GM12878 (cell line): ENCODE measurements around the gene KCNRG. TPM values are rescaled to one million over a fixed set of nuclear protein-coding genes. Genes with fewer than 3 reads are reported as not detected.

Experiments
- ATAC-seq: fragments of 200-7000 bp; cut with Tn5 transposase; 3 replicates; pipeline ENCODE4 v1.9.1; 2020; ENCODE audit warnings: mild to moderate bottlenecking, moderate library complexity
- BruUV-seq: library from RNA; stranded (reverse); fragments of 400-500 nt; replicated peaks from 2 replicates; lab custom pipeline; 2021; lab: Mats Ljungman, UMichigan
- CTCF ChIA-PET: fragments of 300-600 bp; sonication (Branson Sonifier 250); formaldehyde crosslinking; extraction: SDS; loops from one replicate; lab custom pipeline; 2021; ENCODE audit warnings: inconsistent platforms; lab: Yijun Ruan, JAX
- POLR2A ChIA-PET: fragments of 350-600 bp; formaldehyde crosslinking; extraction: SDS; loops from one replicate; lab custom pipeline; 2021; ENCODE audit warnings: inconsistent platforms; lab: Charles Lee
- RAD21 ChIA-PET: fragments of 300-600 bp; sonication (Branson Sonifier 250); formaldehyde crosslinking; loops from one replicate; lab custom pipeline; 2023; ENCODE audit warnings: antibody characterized with exemption; ENCODE audit not compliant: unreplicated experiment; lab: Charles Lee
- SMC1A ChIA-PET: fragments of 300-600 bp; sonication (Branson Sonifier 250); formaldehyde crosslinking; loops from one replicate; lab custom pipeline; 2023; ENCODE audit not compliant: unreplicated experiment, uncharacterized antibody; lab: Charles Lee
- DNase-seq: peaks from one replicate; pipeline ENCODE4 v3.0.0-alpha.2; 2011; ENCODE audit warnings: low read depth, low spot score
- FAIRE-seq: peaks from 3 replicates; lab custom pipeline; 2011; peaks lifted over from hg19 to GRCh38; lab: Jason Lieb, UNC
- H2AFZ ChIP-seq: 2 replicates; pipeline ENCODE4 v1.6.0; 2011; ENCODE audit warnings: low read depth, low read length, control low read depth; ENCODE audit not compliant: control insufficient read depth
- H3K27ac ChIP-seq: 2 replicates; pipeline ENCODE4 v1.5.1; 2011; ENCODE audit warnings: control low read depth; ENCODE audit not compliant: control insufficient read depth, insufficient read depth
- H3K27me3 ChIP-seq, 2 experiments: replicated peaks in 1 of 2; 2 replicates each; pipeline versions ENCODE4 v1.6.0 to v1.6.1; 2011; ENCODE audit warnings: low read length in 1 of 2; ENCODE audit not compliant: control insufficient read depth in 2 of 2, insufficient read depth in 2 of 2
- H3K36me3 ChIP-seq, 2 experiments: 2 replicates each; pipeline ENCODE4 v1.5.1; 2011; ENCODE audit warnings: low read length in 1 of 2; ENCODE audit not compliant: control insufficient read depth in 2 of 2, insufficient read depth in 2 of 2
- H3K4me1 ChIP-seq: 2 replicates; pipeline ENCODE4 v1.6.1; 2011; ENCODE audit warnings: mild to moderate bottlenecking, low read length, moderate library complexity, mixed read lengths; ENCODE audit not compliant: control insufficient read depth, insufficient read depth
- H3K4me2 ChIP-seq: 2 replicates; pipeline ENCODE4 v1.6.0; 2011; ENCODE audit warnings: control low read depth; ENCODE audit not compliant: control insufficient read depth, insufficient read depth
- H3K4me3 ChIP-seq: fragments of 200-600 bp; sonication (generic); 2 replicates; pipeline ENCODE4 v1.5.1; 2016
- H3K79me2 ChIP-seq: 2 replicates; pipeline ENCODE4 v1.6.0; 2011; ENCODE audit warnings: low read length; ENCODE audit not compliant: control insufficient read depth, insufficient read depth
- H3K9ac ChIP-seq: 2 replicates; pipeline ENCODE4 v1.8.0; 2011; ENCODE audit warnings: low read length, control low read depth, mixed read lengths; ENCODE audit not compliant: control insufficient read depth, insufficient read depth
- H3K9me3 ChIP-seq: replicated peaks from 3 replicates; pipeline ENCODE4 v1.5.1; 2011; ENCODE audit warnings: mild to moderate bottlenecking, low read length; ENCODE audit not compliant: control insufficient read depth, insufficient read depth
- H4K20me1 ChIP-seq: 2 replicates; pipeline ENCODE4 v1.6.0; 2011; ENCODE audit not compliant: control insufficient read depth, insufficient read depth
- ATF7 ChIP-seq: fragments of 450-650 bp; IDR thresholded peaks from 2 replicates; pipeline ENCODE4 v1.6.1; 2016; ENCODE audit warnings: low read depth, mild to moderate bottlenecking
- BACH1 ChIP-seq: fragments of 450-650 bp; IDR thresholded peaks from 2 replicates; pipeline ENCODE4 v1.6.1; 2017; ENCODE audit warnings: mild to moderate bottlenecking, borderline replicate concordance
- BCL11A ChIP-seq: IDR thresholded peaks from 2 replicates; pipeline ENCODE4 v1.6.1; 2011; ENCODE audit warnings: low read depth, low read length
- CHD1 ChIP-seq: IDR thresholded peaks from 2 replicates; pipeline ENCODE4 v1.6.1; 2012; ENCODE audit warnings: low read depth, low read length, improper control_type of control experiment
- CHD4 ChIP-seq: fragments of 200-600 bp; sonication (generic); IDR thresholded peaks from 2 replicates; pipeline ENCODE4 v1.6.1; 2016; ENCODE audit warnings: mild to moderate bottlenecking
- EED ChIP-seq: sonication (generic); IDR thresholded peaks from 2 replicates; pipeline ENCODE4 v1.6.1; 2016; ENCODE audit warnings: antibody characterized with exemption, low read depth
- GABPA ChIP-seq: IDR thresholded peaks from 2 replicates; pipeline ENCODE4 v1.6.1; 2014; ENCODE audit warnings: antibody characterized with exemption, low read depth, mild to moderate bottlenecking, inconsistent platforms
- IRF4 ChIP-seq: IDR thresholded peaks from 2 replicates; pipeline ENCODE4 v1.6.1; 2011; ENCODE audit warnings: low read depth, low read length
- MXI1 ChIP-seq: fragments of 150-350 bp; IDR thresholded peaks from 2 replicates; pipeline ENCODE4 v1.6.1; 2011; ENCODE audit warnings: low read depth, mild to moderate bottlenecking, inconsistent platforms, low read length, improper control_type of control experiment
- NR2F1 ChIP-seq: fragments of 450-650 bp; conservative IDR thresholded peaks from 2 replicates; pipeline ENCODE4 v1.6.1; 2017; ENCODE audit warnings: mild to moderate bottlenecking
- REST ChIP-seq: IDR thresholded peaks from 2 replicates; pipeline ENCODE4 v1.6.1; 2012; ENCODE audit warnings: mild to moderate bottlenecking, low read depth, low read length
- RUNX3 ChIP-seq: IDR thresholded peaks from 2 replicates; pipeline ENCODE4 v1.6.1; 2012; ENCODE audit warnings: low read length, inconsistent platforms
- SKIL ChIP-seq: fragments of 450-650 bp; IDR thresholded peaks from 2 replicates; pipeline ENCODE4 v1.6.1; 2017; ENCODE audit warnings: mild to moderate bottlenecking, low read depth, inconsistent platforms; ENCODE audit not compliant: poor library complexity, severe bottlenecking
- SMARCA5 ChIP-seq: fragments of 450-650 bp; IDR thresholded peaks from 2 replicates; pipeline ENCODE4 v1.6.1; 2017; ENCODE audit warnings: mild to moderate bottlenecking
- WRNIP1 ChIP-seq: IDR thresholded peaks from 2 replicates; pipeline ENCODE4 v1.6.1; 2011; ENCODE audit warnings: low read depth, low read length, improper control_type of control experiment, borderline replicate concordance
- ZNF217 ChIP-seq: fragments of 450-650 bp; IDR thresholded peaks from 2 replicates; pipeline ENCODE4 v1.6.1; 2017; ENCODE audit warnings: antibody characterized with exemption, mild to moderate bottlenecking
- ZNF274 ChIP-seq: IDR thresholded peaks from one replicate; pipeline ENCODE4 v1.8.0; 2011; ENCODE audit not compliant: insufficient read length, insufficient read depth
- ZZZ3 ChIP-seq: IDR thresholded peaks from 2 replicates; pipeline ENCODE4 v1.6.1; 2011; ENCODE audit warnings: low read depth; ENCODE audit not compliant: control insufficient read depth, insufficient read length
- WGBS: methylation state at CpG from one replicate; pipeline ENCODE4 v1.1.6; 2016; ENCODE audit warnings: low lambda C conversion rate; ENCODE audit not compliant: insufficient replicate concordance, insufficient coverage; ENCODE audit errors: missing lambda C conversion rate; 5-methylcytosine and 5-hydroxymethylcytosine counted together
- in situ Hi-C: fragments of 300-500 bp; cut with MboI; formaldehyde crosslinking; loops from 9 replicates; pipeline ENCODE4 v1.14.3; 2018; ENCODE audit warnings: mixed read lengths
- intact Hi-C: fragments of 100-400 bp; cut with micrococcal nuclease; formaldehyde crosslinking; loops from one replicate; pipeline ENCODE4 v1.14.2; 2022; ENCODE audit not compliant: unreplicated experiment
- polyA plus RNA-seq, 11 experiments: library from polyadenylated mRNA; depleted of rRNA in 4 of 11; unstranded in 6 of 11; stranded (reverse) in 5 of 11; fragments of >200 nt; fragmentation: Nextera tagmentation in 4 of 11; fragmentation: Illumina TruSeq in 1 of 11; extraction: Ambion mirVana in 4 of 11; extraction: Trizol in 1 of 11; gene quantifications; 1 replicate in 1 of 11; 2 replicates in 10 of 11; pipeline versions ENCODE4 v1.2.1 to v1.2.3, GENCODE V29; 2011 to 2016; ENCODE audit warnings: inconsistent platforms in 2 of 11, missing spikeins in 2 of 11, low read depth in 1 of 11
- total RNA-seq, 4 experiments: library from RNA; depleted of rRNA in 3 of 4; stranded (reverse); fragments of >200 nt in 3 of 4; fragmentation: Illumina TruSeq in 1 of 4; extraction: Trizol in 1 of 4; gene quantifications; 2 replicates each; pipeline versions ENCODE4 v1.2.1 to v1.2.3, GENCODE V29; 2013 to 2021

Gene KCNRG
- total and polyA plus RNA-seq, 10 of the 15 experiments (the other 5 are each of a cell fraction or from before 2014, with no cell fraction given), result 0.37 to 1.5 (median 0.58) TPM

- no peaks in the 10 kb centered on the region for H3K27me3 ChIP-seq
- TF ChIP-seq SMARCA5 (no peak), EED (no peak), SKIL (no peak), WRNIP1 (no peak), RUNX3 (no peak), REST (no peak), BACH1 (no peak), MXI1 (no peak), BCL11A (no peak), ZZZ3 (no peak), ATF7 (no peak), ZNF274 (no peak), ZNF217 (no peak), GABPA (no peak), IRF4 (no peak), CHD4 (no peak), CHD1 (no peak), NR2F1 (no peak)
- 80% methylated on average over 4 of the region's 4 CpGs for WGBS
- in situ Hi-C loops (no loop called here), intact Hi-C loops (no loop called here)
- no peak overlapping the region for H3K9ac ChIP-seq
- H3K4me2 ChIP-seq, result no peak overlapping the region
- no peak overlapping the region for H3K27ac ChIP-seq
- H2AFZ ChIP-seq, result no peak overlapping the region
- no peak for DNase-seq
- SMC1A ChIA-PET, result interaction anchor here (1.6 kb wide), 1 partner anchor 9 kb away, joined by 6 read pairs; no protein-coding TSS in a partner anchor
- POLR2A ChIA-PET, result no interaction called here
- H3K79me2 ChIP-seq, result no peaks in the 10 kb centered on the region
- H3K4me3 ChIP-seq, result no peak overlapping the region
- CTCF ChIA-PET, result no interaction called here
- H3K4me1 ChIP-seq, result no peaks in the 10 kb centered on the region
- no peaks in the 10 kb centered on the region for H3K9me3 ChIP-seq
- ATAC-seq, result no peak
- no peaks in the 10 kb centered on the region for H3K36me3 ChIP-seq
- FAIRE-seq, result no peak
- RAD21 ChIA-PET, result no interaction called here
- no TSS peak for BruUV-seq
- no peaks in the 10 kb centered on the region for H4K20me1 ChIP-seq
Measured at GRCh38 chr13:49967456-49967855, 47.8 kb upstream of the KCNRG start.
